ENCODE data around the gene IGSF9B.
A peak's percentile ranks its signal among the peaks of the same experiment; 100 is the strongest.

The IGSF9B gene

GRCh38 chr11:133952199-133953190, 4.3 kb downstream of the IGSF9B start:
- DNase-seq = no peak

GRCh38 chr11:133951327-133952198, 5.2 kb downstream of the IGSF9B start:
- DNase-seq = no peak

- no peak for DNase-seq
Measured at GRCh38 chr11:133950874-133951326, 5.9 kb downstream of the IGSF9B start.

GRCh38 chr11:133950421-133950820, 6.3 kb downstream of the IGSF9B start:
- DNase-seq = no peak

- DNase-seq = no peak
Measured at GRCh38 chr11:133949129-133949528, 7.6 kb downstream of the IGSF9B start.

GRCh38 chr11:133948711-133949110, 8.1 kb downstream of the IGSF9B start:
- no peak for DNase-seq

GRCh38 chr11:133947321-133947756, 9.4 kb downstream of the IGSF9B start:
- peak; percentile 62 to 63 for DNase-seq

- DNase-seq = peak; percentile 23 to 35
Measured at GRCh38 chr11:133946541-133947318, 10.0 kb downstream of the IGSF9B start.

GRCh38 chr11:133946051-133946450, 10.7 kb downstream of the IGSF9B start:
- no peak for DNase-seq

- DNase-seq = peak; percentile 80
Measured at GRCh38 chr11:133945087-133945974, 11.4 kb downstream of the IGSF9B start.

- DNase-seq = no peak
Measured at GRCh38 chr11:133943950-133944698, 12.6 kb downstream of the IGSF9B start.

GRCh38 chr11:133942577-133942976, 14.2 kb downstream of the IGSF9B start:
- no peak for DNase-seq

- DNase-seq = no peak
Measured at GRCh38 chr11:133941546-133941945, 15.2 kb downstream of the IGSF9B start.

- no peak for DNase-seq
Measured at GRCh38 chr11:133940034-133940433, 16.7 kb downstream of the IGSF9B start.

GRCh38 chr11:133939558-133939957, 17.2 kb downstream of the IGSF9B start:
- no peak for DNase-seq

- DNase-seq = no peak
Measured at GRCh38 chr11:133938166-133938565, 18.6 kb downstream of the IGSF9B start.

GRCh38 chr11:133937468-133937867, 19.3 kb downstream of the IGSF9B start:
- no peak for DNase-seq

GRCh38 chr11:133937015-133937414, 19.8 kb downstream of the IGSF9B start:
- DNase-seq = no peak

GRCh38 chr11:133936592-133936991, 20.2 kb downstream of the IGSF9B start:
- no peak for DNase-seq

GRCh38 chr11:133936136-133936535, 20.6 kb downstream of the IGSF9B start:
- no peak for DNase-seq

- DNase-seq = no peak
Measured at GRCh38 chr11:133935551-133935910, 21.2 kb downstream of the IGSF9B start.
